NB4 (cell line): Measurements from ENCODE around the gene ADARB2.

Experiments
- DNase-seq: peaks from one replicate; pipeline ENCODE4 v3.0.0; 2010; ENCODE audit warnings: low read depth
- H3K4me3 ChIP-seq: one replicate; pipeline ENCODE4 v1.5.1; 2011; ENCODE audit warnings: mild to moderate bottlenecking, low read depth, low read length, moderate library complexity
- MYC ChIP-seq: IDR thresholded peaks from 2 replicates; pipeline ENCODE4 v1.6.1; 2011; ENCODE audit warnings: low read depth, low read length
- POLR2A ChIP-seq: IDR thresholded peaks from 2 replicates; pipeline ENCODE4 v1.6.1; 2011; ENCODE audit warnings: mild to moderate bottlenecking; ENCODE audit not compliant: insufficient read length; ENCODE audit errors: extremely low read depth
- TF ChIP-seq, protein P1 (sequence below): IDR thresholded peaks from 2 replicates; pipeline ENCODE4 v1.6.1; 2011; ENCODE audit warnings: low read depth, low read length
- TF ChIP-seq, protein P2 (sequence below): IDR thresholded peaks from one replicate; pipeline ENCODE4 v1.5.1; 2012; ENCODE audit warnings: low read depth, low read length

The ADARB2 gene

DNA sequence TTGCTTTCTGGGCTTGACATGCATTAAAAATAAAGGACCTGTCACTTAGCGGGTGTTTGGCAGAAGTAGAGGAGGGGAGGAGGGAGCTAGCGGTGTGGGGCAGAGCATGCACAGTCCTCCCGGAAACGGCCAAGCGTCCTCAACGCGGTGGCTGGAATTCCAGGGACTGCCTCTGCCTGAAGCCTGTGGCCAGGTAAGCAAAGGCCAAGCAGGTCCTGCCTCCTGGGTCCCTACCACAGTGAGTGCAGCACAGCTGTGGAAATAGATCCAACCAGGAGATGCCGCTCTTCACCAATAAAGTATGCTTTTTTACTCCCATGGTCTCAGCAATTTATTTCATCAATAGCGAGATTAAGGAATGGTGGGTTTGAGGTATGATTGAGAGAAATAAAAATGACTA, 357.7 kb downstream of the ADARB2 start:
- DNase-seq = no peak
- TF ChIP-seq, protein P1, sequence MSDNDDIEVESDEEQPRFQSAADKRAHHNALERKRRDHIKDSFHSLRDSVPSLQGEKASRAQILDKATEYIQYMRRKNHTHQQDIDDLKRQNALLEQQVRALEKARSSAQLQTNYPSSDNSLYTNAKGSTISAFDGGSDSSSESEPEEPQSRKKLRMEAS = no peak
- no peak for TF ChIP-seq POLR2A
- TF ChIP-seq, protein P2, sequence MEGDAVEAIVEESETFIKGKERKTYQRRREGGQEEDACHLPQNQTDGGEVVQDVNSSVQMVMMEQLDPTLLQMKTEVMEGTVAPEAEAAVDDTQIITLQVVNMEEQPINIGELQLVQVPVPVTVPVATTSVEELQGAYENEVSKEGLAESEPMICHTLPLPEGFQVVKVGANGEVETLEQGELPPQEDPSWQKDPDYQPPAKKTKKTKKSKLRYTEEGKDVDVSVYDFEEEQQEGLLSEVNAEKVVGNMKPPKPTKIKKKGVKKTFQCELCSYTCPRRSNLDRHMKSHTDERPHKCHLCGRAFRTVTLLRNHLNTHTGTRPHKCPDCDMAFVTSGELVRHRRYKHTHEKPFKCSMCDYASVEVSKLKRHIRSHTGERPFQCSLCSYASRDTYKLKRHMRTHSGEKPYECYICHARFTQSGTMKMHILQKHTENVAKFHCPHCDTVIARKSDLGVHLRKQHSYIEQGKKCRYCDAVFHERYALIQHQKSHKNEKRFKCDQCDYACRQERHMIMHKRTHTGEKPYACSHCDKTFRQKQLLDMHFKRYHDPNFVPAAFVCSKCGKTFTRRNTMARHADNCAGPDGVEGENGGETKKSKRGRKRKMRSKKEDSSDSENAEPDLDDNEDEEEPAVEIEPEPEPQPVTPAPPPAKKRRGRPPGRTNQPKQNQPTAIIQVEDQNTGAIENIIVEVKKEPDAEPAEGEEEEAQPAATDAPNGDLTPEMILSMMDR = no peak
- TF ChIP-seq MYC = no peak
- H3K4me3 ChIP-seq = no peak overlapping the region

DNA sequence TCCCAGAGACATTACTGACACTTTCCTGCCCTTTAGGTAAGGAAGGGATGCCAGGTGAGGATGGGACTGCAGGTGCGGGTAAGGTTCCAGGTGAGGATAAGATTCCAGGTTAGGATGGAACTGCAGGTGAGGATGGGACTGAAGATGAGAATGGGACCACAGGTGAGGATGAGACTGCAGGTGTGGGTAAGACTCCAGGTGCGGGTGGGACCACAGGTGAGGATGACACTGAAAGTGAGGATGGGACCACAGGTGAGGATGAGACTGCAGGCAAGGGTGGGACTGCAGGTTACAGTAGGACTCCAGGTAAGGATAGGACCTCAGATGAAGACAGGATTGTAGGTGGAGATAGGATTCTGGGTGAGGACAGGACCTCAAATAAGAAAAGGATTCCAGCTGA, 358.9 kb downstream of the ADARB2 start:
- no peak for DNase-seq
- TF ChIP-seq POLR2A (no peak), MYC (no peak)
- TF ChIP-seq, protein P1 = no peak
- no peak overlapping the region for H3K4me3 ChIP-seq

DNA sequence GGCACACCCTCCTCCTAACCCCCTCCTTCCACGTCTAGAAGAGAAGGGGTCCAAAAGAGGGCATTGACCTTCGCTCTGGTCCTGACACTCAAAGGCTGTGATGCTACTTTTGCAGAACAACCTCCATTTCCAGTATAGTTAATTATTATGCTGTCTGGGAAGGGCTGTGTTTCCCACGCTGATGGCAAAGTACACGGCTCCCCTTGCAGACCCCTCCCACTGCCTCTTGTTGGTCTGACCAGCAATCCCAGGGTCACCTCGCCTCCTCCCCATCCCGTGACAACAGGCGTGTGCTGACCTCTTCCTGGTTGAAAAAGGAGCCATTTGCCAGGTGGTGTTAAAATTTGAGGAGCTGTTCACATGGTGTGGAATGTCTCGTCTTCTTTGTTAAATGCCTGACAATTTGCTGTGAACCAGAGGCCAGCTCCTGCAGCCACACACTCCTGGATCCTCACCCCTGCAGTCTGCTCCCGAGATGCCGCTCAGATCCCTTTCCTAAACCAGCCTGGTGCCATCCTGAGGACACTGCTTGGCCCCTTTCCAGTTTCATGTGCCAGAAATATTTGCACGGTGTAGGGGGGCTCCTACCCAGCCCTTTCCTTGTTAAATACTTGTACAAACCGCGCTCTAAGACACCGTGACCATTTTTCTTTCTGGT, 359.5 kb downstream of the ADARB2 start:
- no peak for DNase-seq
- no peak overlapping the region for H3K4me3 ChIP-seq
- TF ChIP-seq, protein P2 = no peak
- TF ChIP-seq MYC = no peak
- no peak for TF ChIP-seq POLR2A
- TF ChIP-seq, protein P1 = no peak

DNA sequence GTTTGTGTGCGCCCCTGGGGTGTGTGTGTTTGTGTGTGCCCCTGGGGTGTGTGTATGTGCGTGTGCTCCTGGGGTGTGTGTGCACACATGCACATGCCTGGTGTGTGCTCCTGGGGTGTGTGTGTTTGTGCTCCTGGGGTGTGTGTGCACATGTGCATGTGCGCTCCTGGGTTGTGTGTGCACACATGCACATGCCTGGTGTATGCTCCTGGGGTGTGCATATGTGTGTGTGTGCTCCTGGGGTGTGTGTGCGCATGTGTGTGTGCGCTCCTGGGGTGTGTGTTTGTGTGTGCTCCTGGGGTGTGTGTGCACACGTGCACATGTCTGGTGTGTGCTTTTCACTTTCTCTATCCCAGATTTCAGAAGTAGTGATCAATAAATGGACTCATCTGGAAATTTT, 360.1 kb downstream of the ADARB2 start:
- TF ChIP-seq MYC (no peak), POLR2A (no peak)
- TF ChIP-seq, protein P1 = no peak
- TF ChIP-seq, protein P2 = no peak
- no peak for DNase-seq
- no peak overlapping the region for H3K4me3 ChIP-seq

DNA sequence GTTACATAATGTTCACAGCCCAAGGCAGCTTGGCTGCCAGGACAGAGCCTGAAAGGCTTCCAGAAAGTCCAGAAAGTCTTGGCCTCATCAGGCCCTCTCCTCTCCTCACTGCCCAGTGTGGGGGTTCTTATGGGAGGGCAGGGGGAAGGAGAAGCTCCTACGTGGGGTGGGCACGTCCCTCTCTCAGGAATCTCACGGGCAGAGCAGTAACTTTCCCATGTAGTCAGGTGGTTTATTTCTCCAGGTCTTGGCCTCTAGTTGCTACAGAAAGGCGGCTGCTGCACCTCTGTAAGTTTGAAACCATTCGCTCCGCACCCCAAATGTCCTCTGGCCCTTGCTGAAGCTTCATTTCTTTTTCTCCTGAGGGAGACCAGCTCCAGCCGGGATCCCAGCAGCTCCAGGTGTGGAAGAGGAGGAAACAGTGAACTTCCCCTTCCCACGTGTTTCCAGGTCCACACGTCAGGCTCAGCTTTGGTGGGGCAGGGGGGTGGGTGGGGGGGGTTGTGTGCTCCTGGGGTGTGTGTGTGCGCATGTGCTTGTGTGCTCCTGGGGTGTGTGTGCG, 360.9 kb downstream of the ADARB2 start:
- TF ChIP-seq MYC (no peak), POLR2A (no peak)
- TF ChIP-seq, protein P1 = no peak
- TF ChIP-seq, protein P2 = no peak
- no peak for DNase-seq
- no peak overlapping the region for H3K4me3 ChIP-seq

DNA sequence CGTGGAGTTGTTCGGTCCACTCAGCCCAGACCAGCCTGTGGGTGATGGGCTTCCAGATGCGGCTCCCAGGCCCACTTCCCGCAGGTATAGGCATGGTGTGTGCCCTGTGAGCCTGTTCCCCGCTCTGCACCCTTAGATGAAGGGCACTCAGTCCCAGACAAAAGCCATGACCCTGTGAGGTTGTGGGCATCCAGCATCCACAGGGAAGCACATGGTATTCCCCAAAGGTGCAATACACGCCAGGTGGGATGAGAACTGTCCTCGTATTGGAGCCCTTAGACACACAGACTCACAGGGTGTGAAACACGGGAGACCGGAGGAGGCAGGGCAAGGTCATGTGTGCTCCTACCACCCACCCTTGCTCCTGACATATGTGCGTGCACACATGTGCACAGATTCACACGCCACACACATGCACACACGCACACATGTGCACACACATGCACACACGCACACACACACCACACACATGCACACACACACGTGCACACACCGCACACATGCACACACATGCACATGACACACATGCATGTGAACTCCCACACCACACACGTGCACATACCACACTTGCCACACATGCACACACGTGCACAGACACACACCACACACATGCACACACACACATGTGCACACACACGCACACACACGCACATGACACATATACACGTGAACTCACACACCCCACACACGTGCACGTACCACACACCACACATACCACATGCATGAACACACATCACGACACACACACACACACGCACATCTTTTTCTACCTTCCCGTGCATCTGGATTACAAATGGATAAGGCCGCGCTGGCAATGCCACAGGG, 361.8 kb downstream of the ADARB2 start:
- TF ChIP-seq MYC (no peak), POLR2A (no peak)
- TF ChIP-seq, protein P2 = no peak
- TF ChIP-seq, protein P1 = no peak
- no peak overlapping the region for H3K4me3 ChIP-seq
- no peak for DNase-seq
